Cardiac fibroblast (primary cell): ENCODE measurements around the gene NELL2.
"Not testable (repeated sequence)": the region's sequence is repeated elsewhere in the genome, so short reads cannot be mapped to it uniquely, and the experiment has no call there.

Experiments used
- DNase-seq, 2 donors: peaks; one replicate each; pipeline versions ENCODE4 v3.0.0 to v3.0.0-alpha.2; 2010; ENCODE audit warnings: low read depth in 2 of 2
- H3K4me3 ChIP-seq, 2 donors: replicated peaks in 1 of 2; 1 replicate in 1 of 2; 2 replicates in 1 of 2; pipeline ENCODE4 v1.5.1; 2011; ENCODE audit warnings: low read depth in 2 of 2, low read length in 2 of 2, mild to moderate bottlenecking in 2 of 2, moderate library complexity in 1 of 2
- CTCF ChIP-seq: IDR thresholded peaks from one replicate; pipeline ENCODE4 v1.5.1; 2011; ENCODE audit warnings: low read depth, mild to moderate bottlenecking, low read length, inconsistent platforms

The NELL2 gene

DNA sequence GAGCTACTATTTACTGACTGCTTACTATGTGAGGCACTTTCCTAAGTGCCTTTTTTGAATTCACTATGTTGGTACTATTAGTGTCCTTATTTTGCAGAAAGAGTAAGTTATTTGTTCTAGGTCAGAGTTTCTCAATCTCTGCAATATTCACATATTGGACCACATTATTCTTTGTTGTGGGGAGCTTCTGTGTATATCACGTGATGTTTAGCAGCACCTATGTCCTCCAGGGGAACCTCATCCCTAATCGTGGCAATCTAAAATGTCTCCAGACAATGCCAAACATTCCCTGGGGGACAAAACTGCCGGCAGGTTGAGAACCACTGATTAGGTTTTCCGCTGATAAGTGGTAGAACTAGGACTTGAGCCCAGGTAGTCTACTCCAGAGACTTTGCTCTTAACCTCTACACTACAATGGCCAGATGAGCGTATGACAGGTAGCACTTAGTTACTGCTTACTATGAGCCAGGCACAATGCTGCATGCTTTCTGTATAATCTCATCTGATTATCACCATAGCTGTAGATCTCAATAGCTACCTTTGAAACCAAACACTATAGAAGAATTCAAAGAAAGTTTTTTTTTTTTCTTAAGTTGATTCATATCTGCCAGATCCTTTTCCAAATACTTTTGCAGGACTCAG is 38.9 kb downstream of the NELL2 start:
- no peak overlapping the region for H3K4me3 ChIP-seq
- DNase-seq = no peak
- TF ChIP-seq CTCF = no peak

GRCh38 chr12:44835641-44836379 is 40.3 kb downstream of the NELL2 start:
- no peak for TF ChIP-seq CTCF
- no peak overlapping the region for H3K4me3 ChIP-seq
- DNase-seq = no peak

GRCh38 chr12:44834996-44835395 is 41.1 kb downstream of the NELL2 start:
- DNase-seq, H3K4me3 ChIP-seq: not testable (repeated sequence)

DNA sequence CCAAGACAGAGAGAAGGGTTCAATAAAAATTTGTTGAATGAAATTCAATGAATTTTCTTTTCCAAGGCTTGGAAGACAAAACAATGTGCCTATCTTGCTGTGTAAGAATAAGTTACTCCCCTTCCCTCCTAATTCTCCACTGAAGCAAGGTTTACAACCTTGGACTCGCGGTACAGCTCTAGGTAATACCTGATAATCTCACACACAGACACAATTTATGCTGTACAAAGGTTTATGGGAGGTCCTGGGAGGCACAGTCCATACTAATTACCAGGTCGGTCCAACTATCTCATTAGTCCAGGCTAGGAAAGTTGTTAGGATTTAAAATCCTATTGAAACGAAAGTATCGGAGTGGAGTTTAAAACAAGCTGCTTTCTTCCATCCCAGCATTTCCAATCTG is 42.6 kb downstream of the NELL2 start:
- no peak overlapping the region for H3K4me3 ChIP-seq
- no peak for TF ChIP-seq CTCF
- no peak for DNase-seq

- no peak overlapping the region for H3K4me3 ChIP-seq
- no peak for DNase-seq
- TF ChIP-seq CTCF = no peak
These were observed 45.5 kb downstream of the NELL2 start for GRCh38 chr12:44830566-44831055.

- TF ChIP-seq CTCF = no peak
- no peak overlapping the region for H3K4me3 ChIP-seq
- DNase-seq = no peak
These were observed 47.1 kb downstream of the NELL2 start for GRCh38 chr12:44829045-44829444.

DNA sequence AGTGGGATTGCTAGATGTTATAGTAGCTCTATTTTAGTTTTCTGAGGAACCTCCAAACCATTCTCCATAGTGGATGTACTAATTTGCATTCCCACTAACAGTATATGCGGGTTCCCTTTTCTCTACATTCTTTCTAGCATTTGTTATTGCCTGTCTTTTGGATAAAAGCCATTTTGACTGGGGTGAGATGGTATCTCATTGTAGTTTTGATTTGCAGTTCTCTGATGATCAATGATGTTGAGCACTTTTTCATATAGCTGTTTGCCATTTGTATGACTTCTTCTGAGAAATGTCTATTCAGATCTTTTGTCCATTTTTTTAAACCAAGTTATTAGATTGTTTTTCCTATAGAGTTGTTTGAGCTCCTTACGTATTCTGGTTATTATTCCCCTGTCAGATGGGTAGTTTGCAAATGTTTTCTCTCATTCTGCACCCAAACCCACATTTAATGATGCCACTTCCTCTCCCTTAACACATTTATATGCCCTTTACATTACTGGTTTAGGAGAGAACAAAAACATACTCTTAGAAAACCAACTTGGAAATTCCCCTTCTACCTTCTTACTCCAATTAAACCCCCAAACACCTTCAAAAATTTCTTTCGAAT is 48.2 kb downstream of the NELL2 start:
- DNase-seq = no peak
- no peak overlapping the region for H3K4me3 ChIP-seq
- TF ChIP-seq CTCF = no peak

- not testable (repeated sequence) for DNase-seq, H3K4me3 ChIP-seq
These were observed 54.4 kb downstream of the NELL2 start for GRCh38 chr12:44821702-44822101.
